GM20431 (cell line): Measurements from ENCODE around the gene ZNF28.
"Not testable (repeated sequence)": the region's sequence is repeated elsewhere in the genome, so short reads cannot be mapped to it uniquely, and the experiment has no call there.

Source experiments
- in situ Hi-C: fragments of 300-500 bp; cut with MseI, MboI; formaldehyde crosslinking; loops from one replicate; pipeline ENCODE4 v1.15.0; 2020; ENCODE audit warnings: low sequenced_read_pairs; ENCODE audit not compliant: unreplicated experiment

Gene ZNF28

GRCh38 chr19:52821204-52821960 lies at the start of gene ZNF28:
TSS of gene ZNF28 (minus strand) at chr19:52821633. CDS start at chr19:52817958, 3,675 bp downstream.
- in situ Hi-C loops = not testable (repeated sequence)

DNA sequence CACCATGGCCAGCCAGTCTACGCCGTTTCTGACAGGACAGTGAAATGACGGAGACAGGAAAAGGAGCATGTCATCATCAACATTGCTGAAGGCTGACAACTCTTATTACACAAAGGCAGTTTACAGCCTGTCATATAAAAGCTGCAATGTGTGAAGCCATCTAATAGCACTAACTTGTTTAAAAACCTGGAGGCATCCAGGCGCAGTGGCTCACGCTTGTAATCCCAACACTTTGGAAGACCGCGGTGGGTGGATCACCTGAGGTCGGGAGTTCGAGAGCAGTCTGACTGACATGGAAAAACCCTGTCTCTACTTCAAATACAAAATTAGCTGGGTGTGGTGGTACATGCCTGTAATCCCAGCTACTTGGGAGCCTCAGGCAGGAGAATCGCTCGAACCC lies 46.6 kb upstream of the ZNF28 start:
- in situ Hi-C loops = not testable (repeated sequence)

DNA sequence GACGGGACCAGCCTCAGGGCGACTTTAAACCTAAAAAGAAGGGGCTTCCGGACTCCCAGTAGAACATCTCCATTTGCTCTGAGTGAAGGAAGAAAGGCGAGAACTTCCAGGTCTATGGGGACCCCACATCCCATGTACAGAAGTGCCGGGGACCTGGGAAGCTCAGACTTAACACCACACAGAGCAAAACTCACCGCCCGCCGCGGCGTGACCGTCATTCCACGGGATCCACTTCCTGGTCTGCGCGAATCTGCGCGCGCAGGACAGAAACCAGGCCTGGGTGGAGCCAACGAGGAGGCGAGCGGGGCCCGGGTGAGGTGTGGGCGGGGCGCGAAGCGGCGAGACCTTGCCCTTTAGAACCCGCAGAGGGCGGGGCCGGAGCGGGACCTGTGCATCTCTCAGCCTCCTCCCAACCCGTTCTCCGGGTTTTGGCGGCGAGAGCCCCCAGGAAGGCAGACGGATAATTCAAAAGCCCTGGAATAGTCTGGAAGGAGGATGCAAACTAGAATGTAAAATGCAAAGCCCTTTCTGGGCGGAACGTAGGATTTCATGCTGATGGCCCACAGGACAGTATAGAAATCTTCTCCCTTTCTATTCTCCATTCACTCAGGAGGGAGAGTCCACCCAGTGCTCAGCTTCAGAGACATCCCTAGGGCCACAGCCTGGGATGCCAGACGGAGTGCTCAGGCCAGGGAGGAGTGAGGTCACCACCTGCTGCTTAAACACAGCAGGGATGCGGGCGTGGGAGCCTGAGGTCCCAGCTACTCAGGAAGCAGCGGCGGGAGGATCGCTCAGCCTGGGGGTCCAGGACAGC lies 36.2 kb upstream of the ZNF28 start, which contains the start of gene ZNF468:
ZNF468 (minus strand) TSS at position 242 of the 814 bp plus-strand sequence. CDS start 3,347 bp downstream, outside the sequence.
- in situ Hi-C loops = not testable (repeated sequence)

DNA sequence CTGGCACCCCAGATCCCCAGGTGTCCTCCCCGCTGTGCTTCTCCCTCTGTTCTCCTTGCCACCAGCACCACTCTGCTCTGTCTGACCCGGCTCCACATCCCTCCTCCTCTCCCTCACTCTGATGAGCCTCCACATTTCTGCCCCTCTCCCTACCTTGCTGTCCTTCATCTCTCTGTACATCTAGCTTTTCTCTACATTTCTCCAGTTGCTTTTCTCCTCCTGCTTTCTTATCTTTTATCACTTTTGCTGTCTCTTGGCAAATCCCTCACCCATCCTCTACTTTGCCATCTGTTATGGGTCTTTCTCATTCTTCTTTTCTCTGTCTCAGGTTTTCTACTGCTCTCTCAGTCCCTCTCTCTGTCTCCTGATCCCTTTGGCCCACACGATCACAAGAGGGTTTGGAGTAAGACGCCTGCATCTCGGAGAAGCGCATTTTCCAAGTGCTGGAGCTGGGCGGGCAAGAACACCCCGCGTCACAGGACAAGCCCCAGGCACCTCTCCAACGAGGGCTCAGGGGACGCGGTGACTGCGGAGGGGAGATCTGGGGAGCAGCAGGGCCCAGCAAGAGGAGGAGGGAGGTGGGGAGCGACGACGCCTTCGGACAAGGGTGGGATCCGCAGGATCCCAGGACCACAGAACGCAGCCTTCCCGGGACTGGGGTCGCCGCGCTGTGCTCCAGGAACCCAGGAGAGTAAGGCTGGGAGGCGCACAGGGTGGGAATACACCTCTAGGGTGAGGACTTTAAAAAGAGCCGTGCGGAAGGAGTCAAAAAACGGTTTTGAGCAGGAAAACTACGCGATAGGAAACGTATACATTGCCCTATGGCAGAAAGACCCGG lies 35.3 kb upstream of the ZNF28 start:
- in situ Hi-C loops = not testable (repeated sequence)

- in situ Hi-C loops = not testable (repeated sequence)
These were observed 25.9 kb upstream of the ZNF28 start for GRCh38 chr19:52847352-52847751.

DNA sequence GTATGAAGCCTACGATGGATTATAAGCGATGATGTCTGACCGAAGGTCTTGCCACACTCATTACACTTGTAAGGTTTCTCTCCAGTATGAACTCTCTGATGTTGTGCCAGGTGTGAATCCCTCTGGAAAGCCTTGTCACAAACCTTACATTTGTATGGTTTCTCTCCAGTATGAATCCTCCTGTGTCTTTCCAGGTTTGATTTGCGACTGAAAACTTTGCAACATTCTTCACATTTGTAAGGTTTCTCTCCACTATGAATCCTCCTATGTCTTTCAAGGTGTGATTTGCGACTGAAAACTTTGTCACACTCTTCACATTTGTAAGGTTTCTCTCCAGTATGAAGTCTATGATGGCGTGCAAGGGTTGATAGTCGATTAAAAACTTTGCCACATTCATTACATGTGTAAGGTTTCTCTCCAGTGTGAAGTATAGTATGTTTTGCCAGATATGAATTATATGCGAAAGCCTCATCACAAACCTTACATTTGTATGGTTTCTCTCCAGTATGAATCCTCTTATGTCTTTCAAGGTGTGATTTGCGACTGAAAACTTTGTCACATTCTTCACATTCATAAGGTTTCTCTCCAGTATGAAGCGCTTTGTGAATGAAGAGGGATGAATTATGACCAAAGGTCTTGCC lies 19.5 kb upstream of the ZNF28 start:
- in situ Hi-C loops = not testable (repeated sequence)

GRCh38 chr19:52834289-52834688 lies 12.9 kb upstream of the ZNF28 start:
- in situ Hi-C loops = not testable (repeated sequence)

- in situ Hi-C loops = not testable (repeated sequence)
These were observed 12.1 kb upstream of the ZNF28 start for GRCh38 chr19:52833541-52833940.

GRCh38 chr19:52829866-52830265 lies 8.4 kb upstream of the ZNF28 start:
- in situ Hi-C loops = not testable (repeated sequence)

DNA sequence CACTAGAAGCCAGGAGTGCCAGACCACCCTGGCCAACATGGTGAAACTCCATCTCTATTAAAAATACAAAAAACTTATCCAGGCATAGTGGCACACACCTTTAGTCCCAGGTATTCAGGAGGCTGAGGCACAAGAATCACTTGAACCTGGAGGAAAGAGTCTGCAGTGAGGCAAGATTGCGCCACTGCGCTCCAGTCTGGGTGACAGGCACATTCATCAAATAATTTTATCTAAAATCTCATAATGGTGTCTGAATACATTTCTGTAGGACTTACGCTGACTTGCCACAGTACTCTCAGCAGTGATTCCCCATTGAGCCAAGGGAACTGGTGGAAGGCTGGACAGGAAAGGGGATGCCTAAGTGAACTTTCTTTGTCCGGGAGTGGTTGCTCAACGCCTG lies 4.3 kb upstream of the ZNF28 start:
- in situ Hi-C loops = no loop called here

- in situ Hi-C loops = no loop called here
These were observed 2.2 kb upstream of the ZNF28 start for GRCh38 chr19:52823676-52824075.

- in situ Hi-C loops = not testable (repeated sequence)
These were observed 795 bp downstream of the ZNF28 start for GRCh38 chr19:52820472-52821203.

GRCh38 chr19:52809801-52810200 lies 11.6 kb downstream of the ZNF28 start:
- in situ Hi-C loops = no loop called here

DNA sequence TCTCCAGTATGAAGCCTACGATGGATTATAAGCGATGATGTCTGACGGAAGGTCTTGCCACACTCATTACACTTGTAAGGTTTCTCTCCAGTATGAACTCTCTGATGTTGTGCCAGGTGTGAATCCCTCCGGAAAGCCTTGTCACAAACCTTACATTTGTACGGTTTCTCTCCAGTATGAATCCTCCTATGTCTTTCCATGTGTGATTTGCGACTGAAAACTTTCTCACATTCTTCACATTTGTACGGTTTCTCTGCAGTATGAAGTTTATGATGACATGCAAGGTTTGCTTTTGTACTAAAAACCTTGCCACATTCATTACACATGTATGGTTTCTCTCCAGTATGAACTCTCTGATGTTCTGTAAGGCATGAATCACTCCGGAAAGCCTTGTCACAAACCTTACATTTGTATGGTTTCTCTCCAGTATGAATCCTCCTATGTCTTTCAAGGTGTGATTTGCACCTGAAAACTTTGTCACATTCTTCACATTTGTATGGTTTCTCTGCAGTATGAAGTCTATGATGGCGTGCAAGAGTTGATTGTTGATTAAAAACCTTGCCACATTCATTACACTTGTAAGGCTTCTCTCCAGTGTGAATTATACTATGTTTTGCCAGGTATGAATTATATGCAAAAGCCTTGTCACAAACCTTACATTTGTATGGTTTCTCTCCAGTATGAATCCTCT lies 21.3 kb downstream of the ZNF28 start:
- in situ Hi-C loops = not testable (repeated sequence)

GRCh38 chr19:52789440-52789839 lies 32.0 kb downstream of the ZNF28 start:
- in situ Hi-C loops = no loop called here

DNA sequence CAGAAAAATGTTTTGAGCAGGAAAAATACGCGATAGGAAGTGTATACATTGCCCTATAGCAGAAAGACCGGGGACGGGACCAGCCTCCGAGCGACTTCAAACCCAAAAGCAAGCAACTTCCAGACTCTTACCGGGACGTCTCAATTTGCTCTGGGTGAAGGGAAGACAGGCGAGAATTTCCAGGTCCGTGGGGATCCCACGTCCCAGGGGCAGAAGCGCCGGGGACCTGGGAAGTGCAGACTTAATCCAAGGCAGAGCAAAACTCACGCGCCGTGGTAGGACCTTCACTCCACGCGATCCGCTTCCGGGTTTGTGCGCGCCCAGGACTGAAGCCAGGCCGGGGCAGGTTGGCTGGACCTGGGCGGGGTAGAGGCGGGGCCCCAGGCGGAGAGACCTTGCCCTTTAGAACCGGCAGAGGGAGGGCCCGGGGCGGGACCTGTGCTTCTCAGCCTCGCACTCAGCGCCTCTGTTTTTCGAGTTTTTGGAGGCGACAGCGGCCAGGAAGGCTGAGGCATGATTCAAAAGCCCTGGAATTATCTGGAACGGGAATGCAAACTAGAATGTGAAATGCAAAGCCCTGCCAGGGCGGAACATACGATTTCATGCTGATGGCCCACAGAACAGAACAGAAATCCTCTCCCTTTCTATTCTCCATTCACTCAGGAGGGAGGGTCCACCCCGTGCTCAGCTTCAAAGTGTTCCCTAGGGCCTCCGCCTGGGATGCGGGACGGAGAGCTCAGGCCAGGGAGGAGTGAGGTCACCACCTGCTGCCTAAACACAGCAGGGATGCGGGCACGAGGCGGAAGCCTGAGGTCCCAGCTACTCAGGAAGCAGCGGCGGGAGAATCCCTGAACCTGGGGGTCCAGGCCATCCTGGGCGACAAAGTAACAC lies 34.7 kb downstream of the ZNF28 start, which contains the start of gene ZNF600:
ZNF600 (minus strand) TSS at position 328 of the 891 bp plus-strand sequence. CDS start 7,903 bp downstream, outside the sequence.
- in situ Hi-C loops = not testable (repeated sequence)

- in situ Hi-C loops = no loop called here
These were observed 35.4 kb downstream of the ZNF28 start for GRCh38 chr19:52786078-52786463.
